GM11168 (cell line): ENCODE data around the gene TAS1R1.
"Not testable (repeated sequence)": the region's sequence is repeated elsewhere in the genome, so short reads cannot be mapped to it uniquely, and the experiment has no call there.

Source experiments
- in situ Hi-C: fragments of 300-500 bp; cut with MboI; formaldehyde crosslinking; loops from one replicate; pipeline ENCODE4 v1.12.0; 2022; ENCODE audit warnings: low sequenced_read_pairs; ENCODE audit not compliant: unreplicated experiment

The TAS1R1 gene

DNA sequence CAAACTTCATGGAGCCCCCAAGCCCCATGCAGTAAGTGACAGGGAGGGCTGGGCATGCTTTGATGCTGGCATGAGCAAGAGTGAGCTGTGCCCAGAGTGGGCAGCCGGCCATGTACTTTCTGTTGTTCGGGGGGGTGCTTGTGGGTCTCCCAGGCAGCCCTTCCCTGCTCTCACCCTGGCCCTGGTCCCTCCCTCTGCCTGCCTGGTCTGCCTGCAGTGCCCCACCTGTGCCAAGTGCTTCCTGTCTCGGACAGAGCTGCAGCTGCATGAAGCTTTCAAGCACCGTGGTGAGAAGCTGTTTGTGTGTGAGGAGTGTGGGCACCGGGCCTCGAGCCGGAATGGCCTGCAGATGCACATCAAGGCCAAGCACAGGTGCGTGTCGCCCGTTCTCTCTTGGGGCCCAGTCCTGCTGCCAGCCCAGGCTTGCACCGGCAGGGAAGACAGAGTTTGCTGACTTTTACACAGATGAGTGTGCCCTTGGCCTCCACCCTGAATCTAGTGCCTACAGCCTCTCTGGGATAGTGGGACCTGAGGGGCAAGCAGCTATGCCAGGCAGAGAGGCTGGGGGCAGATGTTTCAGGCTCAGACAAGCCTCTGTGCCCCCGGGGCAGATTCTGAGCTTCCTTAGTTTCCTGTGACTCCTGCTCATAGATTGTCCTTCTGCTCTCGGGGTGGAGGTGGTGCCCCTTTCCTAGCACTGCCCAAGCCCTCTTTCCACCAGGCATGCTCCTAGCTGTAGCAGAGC, 32.3 kb downstream of the TAS1R1 start:
- in situ Hi-C loops = no loop called here

DNA sequence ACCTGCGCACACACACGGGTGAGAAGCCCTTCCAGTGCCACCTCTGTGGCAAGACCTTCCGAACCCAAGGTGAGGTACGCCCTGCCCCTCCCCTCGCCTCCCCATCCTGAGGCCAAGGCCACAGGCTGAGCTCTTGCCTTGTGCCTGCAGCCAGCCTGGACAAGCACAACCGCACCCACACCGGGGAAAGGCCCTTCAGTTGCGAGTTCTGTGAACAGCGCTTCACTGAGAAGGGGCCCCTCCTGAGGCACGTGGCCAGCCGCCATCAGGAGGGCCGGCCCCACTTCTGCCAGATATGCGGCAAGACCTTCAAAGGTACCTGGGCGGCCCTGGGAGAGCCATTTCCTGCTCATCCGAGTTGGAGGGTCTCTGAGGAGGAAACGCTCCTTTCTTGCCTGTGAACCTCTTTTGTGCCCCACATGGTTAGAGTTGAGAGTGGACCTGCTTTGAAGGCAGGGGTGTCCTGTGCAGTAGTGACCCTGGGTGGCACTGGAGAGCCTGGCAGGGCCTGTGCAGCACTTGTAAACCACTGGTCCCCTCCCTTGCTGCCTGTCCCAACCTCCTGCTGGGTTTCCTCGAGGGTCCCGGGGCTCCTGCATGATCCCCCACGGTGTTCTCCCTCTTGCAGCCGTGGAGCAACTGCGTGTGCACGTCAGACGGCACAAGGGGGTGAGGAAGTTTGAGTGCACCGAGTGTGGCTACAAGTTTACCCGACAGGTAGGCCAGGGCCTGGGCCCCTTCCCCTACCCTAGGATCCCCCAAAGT, 33.2 kb downstream of the TAS1R1 start:
- in situ Hi-C loops = no loop called here

DNA sequence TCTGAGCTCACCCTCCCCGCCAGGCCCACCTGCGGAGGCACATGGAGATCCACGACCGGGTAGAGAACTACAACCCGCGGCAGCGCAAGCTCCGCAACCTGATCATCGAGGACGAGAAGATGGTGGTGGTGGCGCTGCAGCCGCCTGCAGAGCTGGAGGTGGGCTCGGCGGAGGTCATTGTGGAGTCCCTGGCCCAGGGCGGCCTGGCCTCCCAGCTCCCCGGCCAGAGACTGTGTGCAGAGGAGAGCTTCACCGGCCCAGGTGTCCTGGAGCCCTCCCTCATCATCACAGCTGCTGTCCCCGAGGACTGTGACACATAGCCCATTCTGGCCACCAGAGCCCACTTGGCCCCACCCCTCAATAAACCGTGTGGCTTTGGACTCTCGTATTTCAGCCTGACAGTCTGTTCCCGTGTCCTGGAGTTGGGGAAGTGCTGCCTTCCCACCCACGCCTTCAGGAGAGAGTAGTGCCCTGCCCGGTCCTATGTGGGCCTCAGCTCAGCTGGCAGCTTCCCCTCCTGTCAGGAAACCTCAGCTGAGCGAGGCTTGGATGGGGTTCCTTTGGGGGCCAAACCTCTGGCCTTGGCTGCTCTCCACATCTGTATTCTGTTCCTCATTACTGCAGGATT, 33.9 kb downstream of the TAS1R1 start:
- in situ Hi-C loops = no loop called here

DNA sequence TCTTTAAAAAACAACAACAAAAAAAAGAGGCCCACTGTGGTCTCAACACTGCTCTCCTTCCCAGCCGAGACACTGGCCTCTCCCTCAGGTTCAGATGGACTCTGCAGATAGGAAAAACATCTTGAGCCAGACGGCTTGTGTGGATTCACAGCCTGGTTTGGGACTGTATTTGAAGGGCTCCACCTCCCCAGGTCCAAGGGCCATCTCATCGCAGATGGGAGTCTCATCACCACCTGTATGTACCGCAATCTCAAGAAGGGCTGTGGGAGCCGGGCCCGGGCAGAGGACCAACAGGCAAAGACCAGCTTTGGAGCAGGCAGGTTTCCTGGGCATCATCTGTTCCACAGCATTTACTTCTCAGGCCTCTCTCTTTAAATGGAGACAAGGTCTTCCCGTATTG, 34.9 kb downstream of the TAS1R1 start:
- in situ Hi-C loops = no loop called here

DNA sequence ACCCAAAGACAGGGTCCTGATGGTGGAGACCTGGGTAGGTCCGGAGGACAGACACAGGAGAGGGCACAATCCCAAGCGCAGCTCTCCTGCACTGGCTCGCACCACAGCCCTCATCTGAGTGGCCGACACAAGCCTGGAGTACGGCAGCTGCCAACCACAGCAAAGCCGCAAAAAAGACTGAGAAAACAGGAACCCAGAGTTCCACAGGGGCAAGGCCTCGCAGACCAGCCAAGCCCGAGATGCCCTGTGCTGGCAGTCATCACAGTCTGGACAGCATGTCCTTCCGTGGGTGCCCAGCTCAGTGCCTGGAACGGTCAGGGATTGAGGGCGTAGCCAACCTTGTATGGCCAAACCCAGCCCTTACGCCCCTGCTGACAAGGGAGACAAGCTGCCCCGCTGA, 36.1 kb downstream of the TAS1R1 start:
- in situ Hi-C loops = no loop called here

DNA sequence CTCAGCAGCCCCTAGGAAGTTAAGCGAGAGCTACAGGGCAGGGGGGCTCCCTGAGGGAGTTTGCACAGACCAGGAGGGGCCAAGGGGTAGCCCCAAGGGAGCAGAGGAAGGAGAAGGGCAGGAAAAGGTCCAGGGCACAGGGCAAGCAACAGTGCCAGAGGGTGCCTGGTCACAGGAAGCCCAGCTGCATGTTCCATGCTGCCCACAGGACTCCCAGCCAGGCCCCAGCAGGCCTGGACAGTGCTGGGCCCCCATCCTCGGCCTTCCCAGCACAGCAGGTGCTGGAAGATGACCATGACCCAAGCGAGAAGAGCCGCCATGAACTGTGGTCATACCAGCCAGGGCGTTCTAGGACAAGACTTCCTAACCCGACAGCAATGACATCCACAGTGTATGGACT, 36.5 kb downstream of the TAS1R1 start:
- in situ Hi-C loops = no loop called here

DNA sequence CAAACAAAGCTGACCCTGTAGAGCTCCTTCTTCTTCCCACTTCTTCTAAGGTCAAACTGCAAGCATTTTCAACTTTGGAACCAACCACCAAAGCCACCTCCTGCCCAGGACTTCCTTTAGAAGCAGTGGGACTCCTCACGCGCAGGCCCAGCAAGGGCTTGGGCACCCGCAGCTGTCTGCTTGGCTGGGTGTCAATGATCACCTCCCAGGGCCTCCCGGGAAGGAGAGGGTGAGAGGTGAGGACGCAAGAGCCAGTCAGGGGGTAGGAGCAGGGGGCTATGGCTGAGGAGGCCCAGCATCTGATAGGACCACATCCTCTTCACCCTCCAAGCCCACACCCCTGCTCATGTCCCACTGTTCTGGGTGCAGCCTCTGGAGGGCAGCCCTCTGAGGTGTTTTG, 37.3 kb downstream of the TAS1R1 start:
- in situ Hi-C loops = no loop called here

DNA sequence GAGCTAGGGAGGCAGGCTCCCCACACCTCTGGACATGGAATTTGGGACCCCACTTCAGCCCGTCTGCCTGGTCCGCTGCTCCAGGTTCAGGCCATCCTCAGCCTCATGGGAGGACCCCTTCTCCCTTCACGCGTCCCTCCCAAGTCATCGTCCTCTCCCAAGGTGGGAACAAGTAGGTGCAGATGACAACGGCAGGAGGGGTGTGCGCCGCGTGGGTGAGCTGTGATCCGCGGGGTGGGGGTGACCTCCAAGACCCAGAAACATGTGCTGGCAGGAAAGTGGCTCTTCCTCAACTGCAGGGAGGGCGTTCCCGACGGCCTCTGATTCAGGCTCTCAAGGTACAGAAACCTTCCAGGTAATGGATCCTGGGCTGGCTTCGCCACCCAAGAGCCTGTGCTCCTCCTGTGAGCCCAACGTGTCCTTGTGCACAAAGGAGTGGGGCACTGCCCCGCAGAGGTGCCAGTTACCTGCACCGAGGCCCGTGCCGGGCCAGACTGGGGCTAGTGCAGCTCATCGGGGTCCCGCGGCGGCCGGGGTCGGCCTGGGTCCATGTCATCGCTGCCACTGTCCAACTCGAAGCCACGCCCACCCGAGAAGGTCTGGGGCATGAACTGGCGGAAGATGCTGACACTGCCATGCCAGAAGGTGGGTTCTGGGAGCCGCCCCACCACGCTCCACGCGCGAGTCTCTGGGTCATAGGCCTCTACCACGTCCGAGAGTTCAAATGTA, 37.9 kb downstream of the TAS1R1 start:
- in situ Hi-C loops = no loop called here

DNA sequence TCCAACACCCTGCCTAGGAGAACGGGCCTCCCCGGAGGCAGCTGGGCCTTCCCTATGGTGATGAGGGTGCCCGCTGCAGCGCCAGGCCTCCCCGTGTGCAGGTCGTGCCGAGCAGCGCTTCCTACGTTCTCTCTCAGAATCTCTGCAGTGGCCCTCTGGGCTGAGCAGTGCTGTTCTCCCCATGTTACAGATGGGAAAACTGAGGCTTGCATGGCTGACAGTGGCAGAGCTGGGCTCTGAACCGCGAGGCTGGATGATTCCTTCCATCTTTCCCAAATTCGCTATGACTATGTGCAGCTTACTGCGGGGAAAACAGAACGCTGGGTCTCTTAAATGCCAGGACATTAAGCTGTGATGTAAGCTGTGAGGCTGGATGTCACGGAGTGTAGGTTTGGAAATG, 38.7 kb downstream of the TAS1R1 start:
- in situ Hi-C loops = no loop called here

DNA sequence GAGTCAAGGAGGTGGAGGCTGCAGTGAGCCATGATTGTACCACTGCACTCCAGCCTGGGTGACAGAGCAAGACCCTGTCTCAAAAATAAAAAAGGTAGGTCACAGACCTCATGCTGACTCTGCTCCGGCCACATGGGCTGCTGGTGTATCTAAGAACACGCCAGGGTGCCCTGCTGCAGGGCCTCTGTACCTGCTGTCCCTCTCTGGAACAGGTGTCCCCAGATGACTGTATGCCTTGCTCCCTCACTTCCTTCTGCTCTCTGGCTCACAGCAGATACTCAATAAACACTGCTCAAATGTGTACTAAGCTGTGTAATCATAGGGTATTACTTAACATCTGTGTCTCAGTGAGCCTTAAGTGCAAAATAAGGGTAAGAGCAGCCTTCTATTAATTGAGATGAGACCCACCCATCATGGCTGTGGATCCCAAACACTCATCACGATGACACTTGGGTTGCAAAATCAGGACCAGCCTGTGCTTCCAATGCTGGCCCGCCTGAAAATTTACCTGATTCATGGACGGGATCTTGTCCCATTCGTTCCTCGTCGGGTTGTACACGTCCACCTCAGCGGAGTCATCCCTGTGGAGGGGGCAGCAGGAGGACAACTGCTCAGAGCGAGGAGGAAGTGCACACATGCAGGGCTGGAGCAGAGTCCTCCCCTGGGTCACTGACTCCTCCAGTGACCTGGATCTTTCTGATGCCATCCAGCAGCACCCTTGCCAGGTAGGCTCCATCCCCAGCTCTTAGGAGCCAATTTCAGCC, 40.1 kb downstream of the TAS1R1 start:
- in situ Hi-C loops = no loop called here

DNA sequence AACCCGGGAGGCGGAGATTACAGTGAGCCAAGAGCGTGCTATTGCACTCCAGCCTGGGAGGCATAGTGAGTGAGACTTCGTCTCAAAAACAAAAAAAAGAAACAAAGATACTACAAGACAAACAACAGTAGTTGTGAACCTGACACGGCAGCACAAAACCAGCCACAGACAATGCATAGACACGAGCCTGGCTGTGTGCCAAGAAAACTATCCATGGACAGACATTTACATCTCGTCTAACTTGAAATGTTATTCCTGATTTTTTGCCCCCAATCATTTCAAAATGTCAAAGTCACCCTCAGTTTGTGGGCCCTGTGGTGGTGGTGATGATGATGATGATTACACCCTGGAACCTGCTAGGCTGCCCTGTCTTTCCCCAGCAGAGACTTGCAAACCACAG, 41.2 kb downstream of the TAS1R1 start:
- in situ Hi-C loops = no loop called here

DNA sequence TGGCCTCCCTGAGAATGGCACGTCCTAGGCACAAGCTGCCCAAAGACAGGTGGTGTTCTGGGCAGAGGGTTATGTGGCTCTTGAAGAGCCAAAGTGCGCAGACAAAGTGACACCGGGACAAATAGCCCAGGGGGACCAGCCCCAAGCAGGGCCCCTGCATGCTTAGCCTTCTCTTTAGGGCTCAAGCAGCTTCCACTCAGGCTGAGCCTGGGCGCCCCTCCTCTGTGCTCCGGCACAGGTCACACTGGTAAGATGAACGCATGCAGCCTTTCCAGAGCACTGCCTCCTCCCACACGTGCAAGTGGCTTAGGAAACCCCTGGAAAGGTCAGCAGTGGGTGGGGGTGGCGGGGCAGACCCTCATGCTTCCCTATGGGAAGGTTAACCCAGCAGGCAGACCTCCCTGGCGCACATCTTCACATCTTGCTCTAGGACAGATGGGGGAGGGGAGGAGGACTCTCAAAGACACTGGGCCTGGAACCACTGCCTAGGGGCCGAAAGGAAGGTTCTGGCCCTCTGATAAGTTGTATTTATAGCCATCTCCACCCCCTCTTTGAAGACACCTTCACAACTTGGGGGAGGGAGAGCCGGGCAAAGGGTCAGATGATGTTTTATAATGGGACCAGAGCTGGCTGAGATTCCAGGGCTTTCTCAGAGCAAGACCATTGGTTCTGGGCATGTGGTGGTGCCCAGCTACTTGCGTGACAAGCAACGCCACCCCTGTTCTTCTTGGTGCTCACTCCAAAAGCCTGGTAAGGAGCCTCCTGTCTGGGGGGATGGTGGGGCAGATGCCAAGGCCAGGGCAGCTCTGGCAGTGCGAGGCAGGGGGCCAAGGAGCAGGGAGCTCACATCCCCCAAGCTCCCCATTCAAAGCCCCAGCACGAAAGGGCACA, 42.0 kb downstream of the TAS1R1 start:
- in situ Hi-C loops = no loop called here

DNA sequence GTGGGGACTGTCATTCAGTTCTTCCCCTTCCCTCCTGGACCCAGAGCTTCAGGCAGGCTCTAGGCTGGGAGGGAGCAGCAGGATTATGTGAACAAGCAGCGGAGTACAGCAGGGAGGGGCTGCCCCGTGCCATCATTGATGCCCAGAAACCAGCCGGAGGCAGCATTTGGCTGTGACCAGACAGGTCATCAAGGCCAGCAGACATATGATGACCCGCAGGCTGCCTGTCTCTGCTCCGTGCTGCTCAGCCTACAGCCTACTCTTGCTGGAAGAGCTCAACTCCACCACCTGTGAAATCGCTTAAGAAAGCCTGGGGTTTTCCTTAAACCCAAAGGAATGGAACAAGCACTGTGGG, 42.6 kb downstream of the TAS1R1 start:
- in situ Hi-C loops = no loop called here

DNA sequence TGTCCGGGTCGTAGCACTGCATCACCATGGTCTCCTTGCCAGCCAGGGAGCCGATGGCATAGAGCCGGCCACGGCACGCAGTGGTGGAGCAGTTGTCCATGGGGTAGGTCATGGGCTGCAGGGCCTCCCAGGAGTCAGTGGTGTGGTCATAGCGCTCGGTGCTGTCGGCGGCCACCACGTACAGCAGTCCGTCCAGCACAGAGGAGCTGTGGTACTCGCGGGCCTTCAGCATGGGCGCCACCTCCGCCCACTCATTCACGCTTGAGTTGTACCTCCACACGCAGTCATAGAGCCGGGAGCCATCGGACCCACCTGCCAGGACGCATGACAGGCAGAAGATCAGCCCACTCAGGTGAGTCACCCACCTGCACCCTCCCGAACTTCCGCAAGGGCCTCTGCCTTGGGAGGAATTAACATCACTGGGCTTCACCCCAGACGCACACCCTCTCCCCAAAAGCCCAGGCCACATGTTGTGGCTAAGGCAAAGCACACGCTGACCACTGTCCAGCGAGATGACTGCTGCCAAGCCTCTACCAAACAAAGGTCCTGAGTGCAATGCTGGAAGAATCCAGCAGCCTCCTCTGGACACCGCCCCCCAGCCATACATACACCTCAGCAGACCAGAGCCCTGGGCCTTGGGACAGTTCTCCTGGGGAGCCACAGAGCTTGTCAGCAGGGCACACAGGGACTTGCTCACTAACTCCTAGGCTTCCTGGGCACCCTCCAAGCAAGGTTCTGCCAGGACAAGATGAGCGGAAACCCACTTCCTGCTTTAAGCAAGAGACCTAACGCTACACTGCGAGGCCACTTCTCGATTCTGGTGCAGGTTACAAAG, 44.3 kb downstream of the TAS1R1 start:
- in situ Hi-C loops = no loop called here

DNA sequence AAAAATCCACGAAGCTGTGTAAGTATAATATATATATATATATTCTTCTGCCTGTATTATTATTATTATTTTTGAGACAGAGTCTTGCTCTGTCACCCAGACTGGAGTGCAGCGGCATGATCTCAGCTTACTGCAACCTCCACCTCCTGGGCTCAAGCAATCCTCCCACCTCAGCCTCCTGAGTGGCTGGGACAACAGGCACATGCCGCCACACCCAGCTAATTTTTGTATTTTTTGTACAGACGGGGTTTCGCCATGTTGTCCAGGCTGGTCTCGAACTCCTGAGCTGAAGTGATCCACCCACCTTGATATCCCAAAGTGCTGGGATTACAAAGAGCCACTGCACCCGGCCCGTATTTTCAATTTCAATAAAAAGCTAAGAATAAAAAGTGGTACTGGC, 44.9 kb downstream of the TAS1R1 start:
- in situ Hi-C loops = not testable (repeated sequence)

DNA sequence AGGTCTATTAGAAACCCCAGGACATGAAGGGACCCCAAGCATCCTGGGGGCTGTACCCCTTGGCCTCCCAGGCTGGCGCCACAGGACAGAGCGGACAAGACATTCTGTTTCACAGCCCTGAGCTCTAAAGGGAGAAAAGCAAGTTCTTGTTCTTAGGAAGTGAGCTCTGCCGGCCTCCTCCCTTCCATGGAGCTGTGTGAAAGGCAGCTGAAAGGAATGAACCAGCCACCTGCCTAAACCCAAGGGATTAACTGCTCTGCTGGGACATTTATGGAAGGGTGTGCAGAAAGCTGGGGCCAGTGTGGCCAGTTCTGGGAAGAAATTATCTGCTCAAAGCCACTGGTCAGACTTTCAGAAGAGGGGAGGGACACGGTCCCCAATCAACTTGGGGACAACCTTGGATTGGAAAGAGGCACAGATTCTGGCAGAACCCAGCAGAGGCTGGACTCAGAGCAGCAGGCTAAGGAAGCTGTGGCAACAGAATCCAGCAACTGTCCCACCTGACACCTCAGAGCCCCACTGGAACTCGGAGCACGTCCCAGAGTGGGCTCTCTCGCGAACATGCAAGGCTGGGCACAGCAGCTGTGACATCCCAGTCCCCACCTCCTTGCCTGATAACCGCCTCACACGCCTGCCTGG, 45.4 kb downstream of the TAS1R1 start:
- in situ Hi-C loops = no loop called here

DNA sequence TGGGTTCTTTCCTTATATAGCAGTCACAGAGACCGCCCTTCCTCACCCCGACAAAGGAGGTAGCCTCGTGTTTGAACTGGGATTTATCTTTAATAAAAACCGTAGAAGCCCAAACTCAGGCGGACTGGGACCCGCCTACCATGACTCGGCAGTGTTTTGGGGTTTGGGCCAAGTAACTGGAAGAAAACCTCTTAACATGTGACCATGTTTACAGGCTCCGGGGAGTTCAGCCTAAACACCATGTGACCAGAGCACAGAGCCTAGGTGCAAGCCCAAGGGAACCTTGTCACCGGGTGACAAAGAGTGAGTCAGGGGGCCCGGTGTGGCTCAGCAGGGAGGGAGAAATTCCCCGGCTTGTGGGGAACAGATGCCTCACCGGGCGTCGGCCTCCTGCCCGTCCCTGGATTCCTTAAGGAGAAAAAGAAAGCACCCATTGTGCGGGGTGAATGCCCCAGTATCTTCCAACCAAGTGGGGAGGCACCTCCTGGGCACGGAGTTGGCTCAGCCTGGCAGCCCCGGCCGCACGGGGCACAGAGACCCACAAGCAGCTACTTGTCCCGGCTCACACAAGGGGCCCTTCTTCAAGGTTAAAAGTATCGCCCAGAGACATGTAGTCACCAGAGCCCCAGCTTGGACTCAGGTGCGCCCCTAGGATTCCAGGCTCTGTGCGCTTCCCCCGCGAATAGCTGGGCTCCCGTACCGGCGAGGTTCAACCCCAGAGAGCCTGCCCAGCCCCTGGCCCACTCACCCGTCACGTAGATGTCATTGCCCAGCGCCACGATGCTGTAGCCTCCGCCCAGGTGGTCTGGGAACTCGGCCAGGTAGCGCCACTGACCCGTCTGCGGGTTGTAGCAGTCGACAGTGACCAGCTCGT, 46.2 kb downstream of the TAS1R1 start:
- in situ Hi-C loops = no loop called here
